MM.1S (cell line): ENCODE data around the gene CCDC192.

Experiments used
- EZH2 ChIP-seq: fragments of 300-600 bp; sonication (generic); optimal IDR thresholded peaks from 2 replicates; pipeline ENCODE3; 2017; ENCODE audit warnings: low read depth, mild to moderate bottlenecking, antibody characterized with exemption, low read length, mixed read lengths
- TF ChIP-seq, protein P1 (sequence below): fragments of 300-600 bp; sonication (generic); IDR thresholded peaks from 2 replicates; pipeline ENCODE4 v1.5.1; 2016; ENCODE audit warnings: antibody characterized with exemption, low read length, mixed read lengths

DNA sequence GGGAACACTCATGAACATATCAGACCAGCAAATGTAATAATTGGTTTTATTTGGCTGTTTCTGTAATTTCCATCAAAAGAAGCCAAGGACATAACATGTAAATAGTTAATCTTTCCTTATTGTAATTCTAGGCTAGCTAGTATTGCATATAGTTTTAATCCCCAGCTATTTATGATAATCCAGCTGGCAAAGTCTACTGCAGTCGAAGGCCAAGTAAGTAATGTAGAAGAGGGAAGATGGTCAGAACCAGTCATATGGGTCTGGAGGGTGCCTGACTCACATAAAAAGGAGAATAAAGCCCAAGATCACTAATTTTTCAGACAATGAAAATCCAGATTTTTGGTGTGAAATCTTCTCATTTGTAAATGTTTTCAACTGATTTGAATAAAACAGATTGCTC, 106.3 kb downstream of the CCDC192 start:
- TF ChIP-seq, protein P1, sequence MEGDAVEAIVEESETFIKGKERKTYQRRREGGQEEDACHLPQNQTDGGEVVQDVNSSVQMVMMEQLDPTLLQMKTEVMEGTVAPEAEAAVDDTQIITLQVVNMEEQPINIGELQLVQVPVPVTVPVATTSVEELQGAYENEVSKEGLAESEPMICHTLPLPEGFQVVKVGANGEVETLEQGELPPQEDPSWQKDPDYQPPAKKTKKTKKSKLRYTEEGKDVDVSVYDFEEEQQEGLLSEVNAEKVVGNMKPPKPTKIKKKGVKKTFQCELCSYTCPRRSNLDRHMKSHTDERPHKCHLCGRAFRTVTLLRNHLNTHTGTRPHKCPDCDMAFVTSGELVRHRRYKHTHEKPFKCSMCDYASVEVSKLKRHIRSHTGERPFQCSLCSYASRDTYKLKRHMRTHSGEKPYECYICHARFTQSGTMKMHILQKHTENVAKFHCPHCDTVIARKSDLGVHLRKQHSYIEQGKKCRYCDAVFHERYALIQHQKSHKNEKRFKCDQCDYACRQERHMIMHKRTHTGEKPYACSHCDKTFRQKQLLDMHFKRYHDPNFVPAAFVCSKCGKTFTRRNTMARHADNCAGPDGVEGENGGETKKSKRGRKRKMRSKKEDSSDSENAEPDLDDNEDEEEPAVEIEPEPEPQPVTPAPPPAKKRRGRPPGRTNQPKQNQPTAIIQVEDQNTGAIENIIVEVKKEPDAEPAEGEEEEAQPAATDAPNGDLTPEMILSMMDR = no peak
- no peak for TF ChIP-seq EZH2
